ENCODE data around the gene RCAN2.
A peak's percentile ranks its signal among the peaks of the same experiment; 100 is the strongest.

RCAN2 gene

DNA sequence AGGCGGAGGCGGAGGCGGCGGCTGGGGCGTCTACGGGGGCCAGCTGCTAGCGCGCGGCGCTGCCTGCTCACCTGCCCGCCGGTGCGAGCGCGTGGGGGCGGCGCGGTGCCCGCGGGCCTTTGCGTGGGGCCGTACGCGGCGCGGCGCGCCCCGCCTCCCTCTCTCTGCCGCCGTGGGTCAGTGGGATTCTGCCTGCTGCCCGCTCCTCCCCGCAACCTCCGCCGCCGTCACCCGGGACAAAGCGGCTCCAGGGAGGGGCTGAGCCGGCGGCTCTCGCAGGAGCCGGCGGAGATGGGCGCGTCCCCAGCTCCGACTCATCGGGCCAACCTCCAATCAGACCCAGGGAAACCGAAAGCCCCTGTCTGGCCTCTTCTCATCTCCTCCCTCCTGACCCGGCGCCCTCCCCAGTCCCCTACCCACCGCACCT, at the start of gene RCAN2:
Gene RCAN2 (minus strand): TSS at position 249 of the 427 bp plus-strand sequence.
- Mint-ChIP-seq H3K9me3 (no peaks in the 10 kb centered on the region), H3K27me3 (peaks cover 85% of the 10 kb centered on the region), H3K27ac (no peak within 1 kb of the TSS), H3K4me1 (peaks cover 5% of the 10 kb centered on the region), H3K4me3 (peak within 1 kb of the TSS; percentile 67 to 68)
- DNase-seq: peak; percentile 30 to 34
- peak; percentile 88 for ATAC-seq

DNA sequence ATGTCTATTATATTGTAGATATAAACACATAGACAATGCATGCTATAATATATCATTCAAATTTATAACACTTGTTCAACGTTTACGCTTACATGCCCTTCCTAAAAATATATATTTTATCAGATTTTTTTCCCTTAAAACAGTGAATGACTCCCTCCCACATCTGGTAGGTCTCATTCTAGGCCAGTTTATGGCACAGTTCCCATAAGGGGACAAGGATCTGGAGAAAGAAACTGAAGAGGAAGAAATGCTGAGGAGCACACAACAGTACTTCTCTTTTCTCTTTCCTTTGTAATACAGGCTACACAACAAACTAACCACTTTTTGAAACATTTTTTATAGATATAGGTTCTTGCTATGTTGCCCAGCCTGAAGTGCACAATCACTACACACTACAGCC, 48.6 kb upstream of the RCAN2 start:
- DNase-seq (no peak), ATAC-seq (no peak)
- H3K9me3 Mint-ChIP-seq: peaks cover 9 to 23% of the 10 kb centered on the region in 2 donors
- H3K4me1 Mint-ChIP-seq: no peaks in the 10 kb centered on the region
- H3K27me3 Mint-ChIP-seq: peaks cover 39% of the 10 kb centered on the region
- no peak overlapping the region for H3K27ac Mint-ChIP-seq
- H3K4me3 Mint-ChIP-seq: no peak overlapping the region

DNA sequence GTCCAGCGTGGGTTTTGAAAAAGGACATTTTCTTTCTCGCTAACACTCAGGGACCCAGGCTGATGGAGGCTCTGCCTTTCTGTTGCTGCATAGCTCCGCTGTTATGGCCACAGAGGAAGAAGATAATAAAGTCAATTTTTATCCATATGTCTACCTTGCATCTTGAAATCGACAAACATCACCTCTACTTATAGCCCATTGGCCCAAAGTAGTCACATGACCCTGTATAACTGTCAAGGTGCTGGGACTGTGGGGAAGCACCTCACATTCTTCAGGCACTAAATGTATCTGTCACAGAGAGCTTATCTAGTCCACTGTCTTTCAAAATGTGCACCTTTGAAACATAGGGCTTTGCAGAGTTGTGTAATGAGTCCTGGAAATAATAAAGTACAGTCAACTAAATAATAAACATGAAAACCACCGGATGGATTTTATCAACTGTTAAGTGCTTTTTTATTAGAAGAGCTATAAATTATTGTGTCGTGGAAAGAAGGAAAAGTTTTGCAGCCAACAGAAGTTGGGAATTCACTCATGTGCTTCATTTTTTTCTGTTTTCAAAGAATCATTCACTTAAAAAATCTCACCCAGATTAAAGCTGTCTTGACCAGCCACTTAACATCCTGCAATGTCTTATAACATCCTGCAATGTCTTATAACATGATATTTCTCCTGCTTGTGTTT, 47.7 kb upstream of the RCAN2 start:
- H3K4me1 Mint-ChIP-seq: no peaks in the 10 kb centered on the region
- DNase-seq (no peak), ATAC-seq (no peak)
- H3K27me3 Mint-ChIP-seq: peaks cover 39% of the 10 kb centered on the region
- H3K4me3 Mint-ChIP-seq: no peak overlapping the region
- H3K9me3 Mint-ChIP-seq: peaks cover 5 to 20% of the 10 kb centered on the region in 2 donors
- no peak overlapping the region for H3K27ac Mint-ChIP-seq

DNA sequence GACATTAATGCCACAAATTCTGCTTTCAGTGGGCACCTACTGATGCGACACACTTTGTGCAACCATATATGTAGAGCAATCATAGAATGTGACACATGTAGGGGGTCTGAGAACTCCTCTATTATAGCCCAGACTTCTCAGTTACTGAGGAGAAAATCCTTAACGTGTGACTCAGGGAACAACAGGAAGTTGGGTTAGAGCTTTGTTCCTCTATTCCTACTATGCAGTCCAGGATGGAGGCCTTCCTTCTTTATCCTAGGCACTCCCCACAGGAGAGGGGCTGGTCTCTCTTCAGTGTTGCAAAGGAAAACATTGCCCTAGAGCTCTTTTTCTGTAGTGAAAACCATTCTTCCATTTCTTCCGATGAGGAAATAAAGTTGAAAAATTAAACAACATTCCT, 39.6 kb upstream of the RCAN2 start:
- DNase-seq (no peak), ATAC-seq (no peak)
- no peak overlapping the region for H3K4me3 Mint-ChIP-seq
- peaks cover 25% of the 10 kb centered on the region for H3K27me3 Mint-ChIP-seq
- no peaks in the 10 kb centered on the region for H3K4me1 Mint-ChIP-seq
- no peaks in the 10 kb centered on the region for H3K9me3 Mint-ChIP-seq
- no peak overlapping the region for H3K27ac Mint-ChIP-seq

DNA sequence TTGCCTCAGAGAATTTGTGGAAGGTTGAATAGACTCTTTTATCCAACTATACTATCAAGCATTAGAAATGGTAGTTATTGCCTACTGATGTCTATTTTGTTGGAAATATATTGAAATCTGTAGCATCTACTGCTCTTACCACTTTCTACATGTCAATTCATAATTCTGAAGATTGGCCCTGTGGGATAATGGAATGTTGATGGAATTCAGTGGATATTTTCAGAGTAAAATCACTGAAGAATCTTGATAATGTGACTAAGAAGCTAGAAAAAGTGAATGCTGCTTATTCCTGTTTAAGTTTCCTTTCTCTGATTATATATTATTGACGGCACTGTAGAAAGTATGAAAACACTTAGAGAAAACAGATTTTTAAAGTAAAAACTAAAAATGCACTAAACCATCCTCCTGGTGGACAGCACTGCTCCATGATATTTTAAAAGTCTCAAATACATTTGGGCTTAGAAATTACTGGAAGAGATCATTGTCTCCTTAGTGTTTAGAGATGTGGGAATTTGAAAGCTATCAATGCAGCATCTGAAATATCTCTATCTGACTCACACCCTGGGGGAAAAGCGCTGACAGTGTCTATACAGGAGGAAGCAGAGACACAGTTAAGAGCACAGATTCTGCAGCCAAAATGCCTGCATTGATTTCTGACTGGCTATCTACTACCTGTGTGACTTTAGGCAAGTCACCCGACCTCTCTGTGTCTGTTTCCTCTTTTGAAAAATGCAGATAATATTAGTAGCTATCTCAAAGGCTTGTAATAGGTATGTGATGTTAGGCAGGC, 37.9 kb upstream of the RCAN2 start:
- no peak for DNase-seq
- no peak overlapping the region for H3K4me3 Mint-ChIP-seq
- no peaks in the 10 kb centered on the region for H3K4me1 Mint-ChIP-seq
- no peak overlapping the region for H3K27ac Mint-ChIP-seq
- ATAC-seq: no peak
- peaks cover 33% of the 10 kb centered on the region for H3K27me3 Mint-ChIP-seq
- no peaks in the 10 kb centered on the region for H3K9me3 Mint-ChIP-seq

DNA sequence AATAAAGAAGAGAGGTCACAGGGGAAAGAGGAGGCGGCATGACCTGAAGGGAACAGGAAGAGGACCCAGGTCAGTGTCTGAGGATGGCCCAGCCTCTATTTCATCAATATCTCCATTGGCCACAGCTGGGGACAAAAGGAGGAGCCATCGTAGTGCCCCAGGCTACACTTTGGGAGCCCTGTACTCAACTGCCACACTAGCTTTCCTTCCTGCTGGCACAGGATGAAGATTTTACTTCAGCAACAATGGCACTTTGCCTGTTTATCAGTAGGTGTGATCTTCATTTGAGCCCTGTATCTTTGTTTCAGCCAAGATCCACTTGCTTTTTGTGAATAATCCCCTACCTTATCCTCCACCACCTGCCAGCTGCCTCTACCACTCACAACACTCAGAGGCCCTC, 35.4 kb upstream of the RCAN2 start:
- no peak for ATAC-seq
- Mint-ChIP-seq H3K4me3 (no peak overlapping the region), H3K4me1 (no peaks in the 10 kb centered on the region), H3K9me3 (no peaks in the 10 kb centered on the region), H3K27ac (no peak overlapping the region), H3K27me3 (peaks cover 33% of the 10 kb centered on the region)
- DNase-seq: no peak

DNA sequence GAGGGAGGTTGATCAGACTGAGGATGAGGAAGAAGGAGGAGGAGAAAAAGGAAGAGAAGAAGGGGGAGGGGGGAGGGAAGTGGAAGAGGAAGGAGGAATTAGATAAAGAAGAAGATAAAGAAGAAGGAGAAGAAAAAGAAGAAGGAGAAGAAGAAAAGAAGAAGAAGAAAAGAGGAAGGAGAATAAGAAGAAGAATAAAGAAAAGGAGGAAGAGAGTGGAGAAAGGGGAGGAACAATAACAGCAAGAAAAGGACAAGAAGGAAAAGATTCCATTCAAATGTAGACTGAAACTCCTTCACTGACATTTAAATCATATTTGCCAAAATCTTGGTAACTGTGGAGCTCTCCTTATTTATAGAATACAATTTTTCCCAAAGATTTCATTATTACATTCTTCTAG, 34.3 kb upstream of the RCAN2 start:
- ATAC-seq: no peak

DNA sequence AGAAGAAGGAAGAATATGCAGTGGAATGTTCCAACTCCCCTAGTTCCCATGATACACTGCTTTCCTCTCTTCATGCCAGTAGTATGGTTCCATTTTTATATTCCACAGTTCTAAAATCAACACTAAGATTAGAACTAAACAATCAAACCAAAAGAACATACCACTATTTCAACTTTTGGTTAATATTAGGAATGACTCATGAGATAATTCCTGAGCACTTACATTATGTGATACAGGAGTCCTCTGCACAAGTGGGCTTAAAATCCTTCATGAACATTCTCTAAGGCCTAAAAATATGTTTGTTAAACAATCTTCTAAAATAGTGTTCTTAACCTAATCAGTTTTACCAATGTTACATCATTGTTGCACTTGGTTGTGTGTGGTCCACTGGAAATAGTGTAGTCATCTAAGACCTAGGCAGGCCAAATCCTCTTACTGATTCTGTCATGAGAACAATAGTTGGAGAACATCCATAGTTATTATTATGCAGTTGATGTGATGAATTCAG, 30.3 kb upstream of the RCAN2 start:
- DNase-seq: no peak
- H3K4me1 Mint-ChIP-seq: no peaks in the 10 kb centered on the region
- H3K4me3 Mint-ChIP-seq: no peak overlapping the region
- H3K9me3 Mint-ChIP-seq: no peaks in the 10 kb centered on the region
- no peak overlapping the region for H3K27ac Mint-ChIP-seq
- peaks cover 32% of the 10 kb centered on the region for H3K27me3 Mint-ChIP-seq
- ATAC-seq: no peak

More for the DNA sequence above, 34.3 kb upstream of the RCAN2 start:
- Mint-ChIP-seq H3K4me1 (no peaks in the 10 kb centered on the region), H3K27me3 (peaks cover 39% of the 10 kb centered on the region), H3K9me3 (no peaks in the 10 kb centered on the region), H3K27ac (no peak overlapping the region), H3K4me3 (no peak overlapping the region)
- DNase-seq: no peak

DNA sequence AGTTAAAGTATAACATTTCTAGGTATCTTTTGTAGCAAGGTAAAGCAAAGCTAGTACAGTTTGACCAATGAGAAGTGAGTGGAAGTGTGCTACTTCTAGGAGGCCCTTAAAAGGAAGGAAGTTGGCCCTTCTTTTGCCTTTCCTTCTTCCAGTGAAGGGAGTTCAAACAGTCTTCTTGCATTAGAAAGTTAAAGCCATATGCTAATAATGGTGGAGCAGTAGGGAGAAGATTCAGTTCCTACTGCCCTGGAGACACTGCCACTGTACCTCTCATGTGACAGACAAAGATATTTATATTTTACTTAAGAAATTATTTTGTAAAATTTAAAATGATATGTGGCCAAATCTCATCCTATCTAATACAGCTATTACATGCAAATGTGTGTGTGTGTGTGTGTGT, 26.0 kb upstream of the RCAN2 start:
- no peaks in the 10 kb centered on the region for H3K9me3 Mint-ChIP-seq
- peaks cover 27% of the 10 kb centered on the region for H3K27me3 Mint-ChIP-seq
- H3K27ac Mint-ChIP-seq: no peak overlapping the region
- H3K4me1 Mint-ChIP-seq: no peaks in the 10 kb centered on the region
- ATAC-seq (no peak), DNase-seq (no peak)
- H3K4me3 Mint-ChIP-seq: no peak overlapping the region

GRCh38 chr6:46513533-46513932, 22.3 kb upstream of the RCAN2 start:
- H3K4me1 Mint-ChIP-seq: no peaks in the 10 kb centered on the region
- no peak for ATAC-seq
- H3K9me3 Mint-ChIP-seq: no peaks in the 10 kb centered on the region
- no peak overlapping the region for H3K4me3 Mint-ChIP-seq
- H3K27ac Mint-ChIP-seq: no peak overlapping the region
- peaks cover 16% of the 10 kb centered on the region for H3K27me3 Mint-ChIP-seq
- no peak for DNase-seq

DNA sequence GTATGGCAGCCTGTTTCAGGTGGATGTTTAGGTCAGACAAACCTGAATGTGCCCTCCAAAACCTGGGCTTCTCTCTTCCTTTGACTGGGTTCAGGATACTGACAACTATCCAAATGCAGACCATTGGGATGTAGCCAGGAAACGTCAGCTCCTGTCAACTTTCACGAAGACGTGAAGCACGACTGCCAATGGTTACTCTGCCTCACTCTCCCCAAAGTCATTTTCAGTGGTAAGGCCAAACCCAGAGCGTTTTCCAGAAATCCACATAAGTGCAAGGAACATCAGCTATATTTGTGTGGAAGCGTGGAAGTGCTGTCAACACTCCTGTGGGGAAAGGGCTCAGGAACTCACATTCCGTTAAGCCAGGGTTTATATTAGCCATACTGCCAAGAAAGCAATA, 20.1 kb upstream of the RCAN2 start:
- ATAC-seq: no peak
- Mint-ChIP-seq H3K4me1 (no peaks in the 10 kb centered on the region), H3K27me3 (peaks cover 9% of the 10 kb centered on the region), H3K4me3 (no peak overlapping the region), H3K27ac (no peak overlapping the region), H3K9me3 (no peaks in the 10 kb centered on the region)
- no peak for DNase-seq

DNA sequence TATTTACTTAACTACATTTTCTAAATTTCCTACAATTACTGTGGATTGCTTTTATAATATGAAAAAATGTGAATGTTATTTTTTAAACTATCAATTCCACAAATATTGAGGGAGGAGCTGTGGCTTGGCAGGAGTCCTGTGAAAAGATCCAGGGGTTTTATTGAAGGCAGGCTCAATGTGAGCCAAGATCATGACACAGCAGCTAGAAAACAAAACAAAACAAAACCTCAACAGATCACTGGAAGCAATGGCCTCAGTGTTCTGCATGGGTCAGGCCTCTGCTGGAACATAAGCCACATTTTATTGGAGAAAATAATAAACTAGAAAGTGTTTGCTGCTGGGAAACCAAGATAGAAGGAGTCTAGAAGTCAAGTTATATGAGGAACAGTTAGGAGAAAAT, 19.4 kb upstream of the RCAN2 start:
- H3K27ac Mint-ChIP-seq: no peak overlapping the region
- ATAC-seq (no peak), DNase-seq (no peak)
- H3K4me3 Mint-ChIP-seq: no peak overlapping the region
- no peaks in the 10 kb centered on the region for H3K4me1 Mint-ChIP-seq
- no peaks in the 10 kb centered on the region for H3K9me3 Mint-ChIP-seq
- H3K27me3 Mint-ChIP-seq: peaks cover 5% of the 10 kb centered on the region

GRCh38 chr6:46509981-46510510, 18.8 kb upstream of the RCAN2 start:
- ATAC-seq (no peak), DNase-seq (no peak)
- Mint-ChIP-seq H3K9me3 (no peaks in the 10 kb centered on the region), H3K4me3 (no peak overlapping the region), H3K27ac (no peak overlapping the region), H3K4me1 (no peaks in the 10 kb centered on the region), H3K27me3 (no peaks in the 10 kb centered on the region)

GRCh38 chr6:46509063-46509462, 17.8 kb upstream of the RCAN2 start:
- H3K27ac Mint-ChIP-seq: no peak overlapping the region
- ATAC-seq: no peak
- H3K4me1 Mint-ChIP-seq: no peaks in the 10 kb centered on the region
- H3K9me3 Mint-ChIP-seq: no peaks in the 10 kb centered on the region
- no peaks in the 10 kb centered on the region for H3K27me3 Mint-ChIP-seq
- H3K4me3 Mint-ChIP-seq: no peak overlapping the region
- DNase-seq: no peak

DNA sequence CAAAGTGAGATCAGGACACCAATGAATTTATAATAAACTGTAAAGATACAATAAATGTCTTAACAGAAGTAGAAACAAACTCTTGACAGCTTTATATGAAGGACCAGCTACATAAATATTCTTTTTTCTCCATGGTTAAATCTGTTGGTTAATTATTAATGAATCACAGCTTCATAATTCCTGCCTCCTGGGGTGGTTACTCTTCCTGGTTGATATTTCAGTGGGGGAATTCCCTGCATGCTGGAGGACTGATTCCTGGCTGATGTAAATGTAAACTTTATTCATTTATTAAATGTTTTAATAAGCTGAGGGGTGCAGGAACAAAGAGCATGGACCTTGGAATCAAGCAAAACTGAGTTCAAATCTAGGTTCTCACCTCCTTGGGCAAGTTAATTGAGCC, 16.2 kb upstream of the RCAN2 start:
- DNase-seq (no peak), ATAC-seq (no peak)
- no peak overlapping the region for H3K27ac Mint-ChIP-seq
- no peak overlapping the region for H3K4me3 Mint-ChIP-seq
- H3K9me3 Mint-ChIP-seq: no peaks in the 10 kb centered on the region
- H3K4me1 Mint-ChIP-seq: no peaks in the 10 kb centered on the region
- peaks cover 2% of the 10 kb centered on the region for H3K27me3 Mint-ChIP-seq
